Spinal cord (tissue), 10 donors: Measurements from ENCODE around the gene TIMM10B. TPM values are rescaled to one million over a fixed set of nuclear protein-coding genes. Genes with fewer than 3 reads are reported as not detected.

Experiments used
- DNase-seq, 6 donors: peaks; one replicate each; pipeline versions ENCODE4 v3.0.0 to v3.0.0-alpha.2; 2013 to 2015; ENCODE audit warnings: low spot score in 6 of 6, low read depth in 4 of 6
- H3K27ac ChIP-seq: one replicate; pipeline ENCODE4 v1.5.1; 2013; ENCODE audit warnings: low read depth, low read length, control low read depth
- H3K27me3 ChIP-seq: one replicate; pipeline ENCODE4 v1.6.1; 2013; ENCODE audit warnings: low read length; ENCODE audit not compliant: control insufficient read depth, insufficient read depth
- H3K36me3 ChIP-seq: one replicate; pipeline ENCODE4 v1.6.1; 2013; ENCODE audit warnings: low read length; ENCODE audit not compliant: control insufficient read depth, insufficient read depth
- H3K4me1 ChIP-seq: one replicate; pipeline ENCODE4 v1.6.1; 2013; ENCODE audit warnings: low read length; ENCODE audit not compliant: control insufficient read depth, insufficient read depth
- H3K4me3 ChIP-seq: one replicate; pipeline ENCODE4 v1.5.1; 2013; ENCODE audit warnings: low read depth, low read length, control low read depth
- H3K9me3 ChIP-seq: one replicate; pipeline ENCODE4 v1.6.1; 2013; ENCODE audit warnings: low read length; ENCODE audit not compliant: control insufficient read depth, insufficient read depth
- WGBS: methylation state at CpG from one replicate; pipeline ENCODE4 v1.1.5; 2013; ENCODE audit warnings: missing lambda C conversion rate; ENCODE audit not compliant: insufficient coverage; 5-methylcytosine and 5-hydroxymethylcytosine counted together
- polyA plus RNA-seq, 2 donors: library from polyadenylated mRNA; unstranded; fragments of 120-200 nt; gene quantifications; one replicate each; pipeline ENCODE4 v1.2.1, GENCODE V29; 2013; ENCODE audit not compliant: insufficient read length in 2 of 2
- total RNA-seq, 2 donors: library from RNA; depleted of rRNA in 1 of 2; stranded (reverse); fragments of 120-200 nt in 1 of 2; fragments of >200 nt in 1 of 2; gene quantifications; one replicate each; pipeline versions ENCODE4 v1.2.3 to v1.2.4, GENCODE V29; 2013 to 2014
- donor health status: healthy.

The TIMM10B gene
- total and polyA plus RNA-seq, 4 donors, result 29.9 to 34.8 (median 32.8) TPM

- WGBS, result 10% methylated on average over 12 of the region's 13 CpGs
Measured at GRCh38 chr11:6481924-6482275, 599 bp downstream of the TIMM10B start.

DNA sequence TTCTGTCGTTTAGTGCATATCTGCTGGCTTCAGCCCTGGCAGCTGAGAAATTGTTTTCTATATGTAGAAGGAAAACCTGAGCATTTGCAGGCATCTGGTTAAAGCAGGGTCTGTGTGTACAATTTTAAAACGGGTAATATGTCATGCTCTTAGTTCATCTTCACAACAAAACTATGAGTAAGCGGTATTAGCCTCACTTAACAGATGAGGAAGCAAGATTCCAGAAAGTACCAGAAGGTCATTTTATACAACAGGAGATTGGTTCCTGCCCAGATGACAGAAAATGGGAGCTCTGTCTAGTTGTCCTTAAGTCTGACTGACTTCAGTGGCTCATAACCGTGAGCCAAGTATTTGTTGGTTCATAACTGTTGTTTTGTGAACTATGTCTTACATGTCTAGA is 1.1 kb downstream of the TIMM10B start:
- Histone ChIP-seq H3K4me3 (peak overlapping the region; percentile 96), H3K4me1 (peaks cover 25% of the 10 kb centered on the region), H3K27ac (no peak overlapping the region), H3K9me3 (no peaks in the 10 kb centered on the region), H3K27me3 (no peaks in the 10 kb centered on the region), H3K36me3 (peaks cover 31% of the 10 kb centered on the region)
- 94% methylated on average over 1 of the region's 4 CpGs for WGBS
- DNase-seq, result no peak

More at GRCh38 chr11:6481924-6482275, 599 bp downstream of the TIMM10B start:
- H3K27me3 ChIP-seq, result no peaks in the 10 kb centered on the region
- peak overlapping the region; percentile 96 for H3K4me3 ChIP-seq
- DNase-seq, result no peak
- H3K9me3 ChIP-seq, result no peaks in the 10 kb centered on the region
- H3K27ac ChIP-seq, result peak overlapping the region; percentile 93
- peaks cover 25% of the 10 kb centered on the region for H3K4me1 ChIP-seq
- peaks cover 37% of the 10 kb centered on the region for H3K36me3 ChIP-seq

GRCh38 chr11:6483015-6483414 is 1.7 kb downstream of the TIMM10B start:
- peaks cover 25% of the 10 kb centered on the region for H3K36me3 ChIP-seq
- 92% methylated on average over 5 of the region's 6 CpGs for WGBS
- H3K27me3 ChIP-seq, result no peaks in the 10 kb centered on the region
- no peak overlapping the region for H3K4me3 ChIP-seq
- H3K9me3 ChIP-seq, result no peaks in the 10 kb centered on the region
- H3K4me1 ChIP-seq, result peaks cover 25% of the 10 kb centered on the region
- no peak overlapping the region for H3K27ac ChIP-seq
- no peak for DNase-seq

DNA sequence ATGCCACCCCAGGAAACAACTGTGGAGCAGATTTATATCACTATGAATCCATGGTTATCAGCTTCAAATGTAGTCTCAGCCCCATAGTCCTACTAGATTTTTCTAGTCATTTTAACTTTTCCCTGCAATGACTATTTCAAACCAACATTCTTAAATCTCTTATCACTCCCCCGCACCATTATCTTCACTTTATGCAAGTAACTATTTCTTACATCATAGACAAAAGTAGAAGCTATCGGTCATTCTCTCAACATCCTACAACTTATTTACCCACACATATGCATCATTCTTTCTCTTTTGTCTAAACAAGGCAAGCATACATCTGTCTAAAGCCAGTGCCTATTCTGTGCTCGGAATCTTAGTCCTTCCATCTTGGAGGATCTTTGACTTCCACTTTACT is 4.4 kb downstream of the TIMM10B start:
- H3K9me3 ChIP-seq, result no peaks in the 10 kb centered on the region
- WGBS, result 96% methylated on average over 3 of the region's 3 CpGs
- H3K27me3 ChIP-seq, result no peaks in the 10 kb centered on the region
- no peak overlapping the region for H3K4me3 ChIP-seq
- peaks cover 18% of the 10 kb centered on the region for H3K36me3 ChIP-seq
- H3K4me1 ChIP-seq, result peaks cover 14% of the 10 kb centered on the region
- no peak overlapping the region for H3K27ac ChIP-seq
- no peak for DNase-seq

GRCh38 chr11:6486256-6486655 is 5.0 kb downstream of the TIMM10B start:
- peaks cover 21% of the 10 kb centered on the region for H3K36me3 ChIP-seq
- H3K27me3 ChIP-seq, result no peaks in the 10 kb centered on the region
- WGBS, result 80% methylated on average over 2 of the region's 3 CpGs
- H3K27ac ChIP-seq, result no peak overlapping the region
- peaks cover 10% of the 10 kb centered on the region for H3K4me1 ChIP-seq
- no peak for DNase-seq
- no peak overlapping the region for H3K4me3 ChIP-seq
- H3K9me3 ChIP-seq, result no peaks in the 10 kb centered on the region

DNA sequence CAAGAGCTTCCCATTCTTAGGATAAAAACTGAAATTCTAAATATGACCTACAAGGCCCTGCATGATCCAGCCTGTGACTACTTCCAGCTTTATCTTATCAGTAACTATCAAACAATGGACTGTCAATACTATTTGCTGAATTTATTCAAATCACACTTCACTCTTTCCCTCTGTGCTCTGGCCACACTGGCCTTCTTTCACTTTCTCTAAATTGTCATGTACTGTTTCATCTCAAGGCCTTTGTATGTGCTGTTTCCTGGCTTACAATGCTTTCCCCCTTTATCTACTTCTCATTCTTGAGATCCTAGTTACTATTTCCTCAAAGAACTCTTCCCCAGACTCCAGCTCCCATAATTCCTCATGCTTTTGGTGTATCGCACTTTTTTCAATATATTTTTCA is 5.6 kb downstream of the TIMM10B start:
- Histone ChIP-seq H3K36me3 (peaks cover 22% of the 10 kb centered on the region), H3K4me1 (peaks cover 5% of the 10 kb centered on the region), H3K27ac (no peak overlapping the region), H3K4me3 (no peak overlapping the region), H3K9me3 (no peaks in the 10 kb centered on the region), H3K27me3 (no peaks in the 10 kb centered on the region)
- DNase-seq, result no peak
- no CpG with 5 or more reads among the region's 1 CpG for WGBS

DNA sequence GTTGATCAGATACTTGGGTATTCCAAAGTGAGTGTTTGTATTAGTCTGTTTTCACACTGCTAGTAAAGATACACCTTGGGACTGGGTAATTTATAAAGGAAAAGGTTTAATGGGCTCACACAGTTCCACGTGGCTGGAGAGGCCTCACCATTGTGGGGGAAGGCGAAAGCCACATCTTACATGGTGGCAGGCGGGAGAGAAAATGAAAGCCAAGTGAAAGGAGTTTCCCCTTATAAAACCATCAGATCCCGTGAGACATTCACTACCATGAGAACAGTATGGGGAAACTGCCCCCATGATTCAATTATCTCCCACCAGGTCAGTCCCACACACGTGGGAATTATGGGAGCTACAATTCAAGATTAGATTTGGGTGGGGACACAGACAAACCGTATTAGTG is 7.0 kb downstream of the TIMM10B start:
- no CpG with 5 or more reads among the region's 6 CpGs for WGBS
- H3K4me1 ChIP-seq, result no peaks in the 10 kb centered on the region
- H3K4me3 ChIP-seq, result no peak overlapping the region
- no peaks in the 10 kb centered on the region for H3K9me3 ChIP-seq
- H3K36me3 ChIP-seq, result peaks cover 19% of the 10 kb centered on the region
- no peaks in the 10 kb centered on the region for H3K27me3 ChIP-seq
- H3K27ac ChIP-seq, result no peak overlapping the region
- no peak for DNase-seq

DNA sequence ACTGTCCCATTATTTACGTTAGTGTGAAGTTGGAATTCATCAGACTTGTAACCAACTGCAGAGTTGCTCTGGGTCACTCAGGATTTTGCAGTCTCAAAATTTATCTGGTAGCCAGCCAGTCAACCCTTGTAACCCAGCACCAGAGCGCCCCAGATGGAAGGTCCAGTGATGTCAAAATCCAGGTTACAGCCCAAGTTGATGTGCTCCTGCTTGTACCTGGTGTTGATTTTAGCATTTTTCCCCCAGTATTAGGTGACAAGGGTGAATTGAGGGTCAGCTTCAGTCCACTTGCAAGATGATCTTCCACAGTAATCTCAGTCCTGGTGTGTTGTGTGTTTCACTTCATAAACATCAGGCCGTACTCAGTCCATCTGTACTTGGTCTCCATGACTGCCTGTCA is 7.5 kb downstream of the TIMM10B start:
- Histone ChIP-seq H3K36me3 (peaks cover 18% of the 10 kb centered on the region), H3K27me3 (no peaks in the 10 kb centered on the region), H3K9me3 (no peaks in the 10 kb centered on the region), H3K4me1 (no peaks in the 10 kb centered on the region), H3K27ac (no peak overlapping the region), H3K4me3 (no peak overlapping the region)
- 94% methylated on average over 2 of the region's 3 CpGs for WGBS
- no peak for DNase-seq

- Histone ChIP-seq H3K36me3 (peaks cover 14% of the 10 kb centered on the region), H3K9me3 (no peaks in the 10 kb centered on the region), H3K4me3 (no peak overlapping the region), H3K27me3 (no peaks in the 10 kb centered on the region), H3K27ac (no peak overlapping the region), H3K4me1 (no peaks in the 10 kb centered on the region)
- DNase-seq, result no peak
- 84% methylated on average over 2 of the region's 4 CpGs for WGBS
Measured at GRCh38 chr11:6489306-6489705, 8.0 kb downstream of the TIMM10B start.

- Histone ChIP-seq H3K4me1 (peaks cover 4% of the 10 kb centered on the region), H3K27ac (no peak within 1 kb of the TSS), H3K9me3 (no peaks in the 10 kb centered on the region), H3K36me3 (peaks cover 29% of the 10 kb centered on the region), H3K27me3 (no peaks in the 10 kb centered on the region), H3K4me3 (peak within 1 kb of the TSS; percentile 11)
- WGBS, result 32% methylated on average over 29 of the region's 33 CpGs
- peak in 2 of 6 donors; percentile 13 to 35 for DNase-seq
Measured at GRCh38 chr11:6497069-6497839, 16.0 kb downstream of the TIMM10B start, which contains the start of gene DNHD1. TSS of gene DNHD1 (plus strand) at chr11:6497280. CDS start at chr11:6498216, 936 bp downstream.
